SK-N-SH (cell line): ENCODE data around the gene MITD1.

ENCODE experiments used
- CTCF ChIP-seq: fragments of 200-600 bp; sonication (generic); IDR thresholded peaks from 2 replicates; pipeline ENCODE4 v1.6.1; 2017; ENCODE audit warnings: antibody characterized with exemption, mild to moderate bottlenecking, moderate library complexity
- ELF1 ChIP-seq: IDR thresholded peaks from 2 replicates; pipeline ENCODE4 v1.4.0; 2012
- FOSL2 ChIP-seq: IDR thresholded peaks from 2 replicates; pipeline ENCODE4 v1.4.0; 2012; ENCODE audit warnings: low read depth, mild to moderate bottlenecking, moderate library complexity, borderline replicate concordance
- FOXM1 ChIP-seq: IDR thresholded peaks from 2 replicates; pipeline ENCODE4 v1.4.0; 2012; ENCODE audit warnings: low read depth, mild to moderate bottlenecking
- GATA2 ChIP-seq: sonication (generic); formaldehyde crosslinking; IDR thresholded peaks from 2 replicates; pipeline ENCODE4 v1.5.0; 2020; ENCODE audit warnings: mild to moderate bottlenecking, missing genetic modification reagents
- MXI1 ChIP-seq: IDR thresholded peaks from 2 replicates; pipeline ENCODE4 v1.6.1; 2012; ENCODE audit warnings: mild to moderate bottlenecking, low read depth, low read length, improper control_type of control experiment
- NRF1 ChIP-seq: IDR thresholded peaks from 2 replicates; pipeline ENCODE4 v1.6.1; 2012; ENCODE audit warnings: low read depth, mild to moderate bottlenecking, low read length
- RCOR1 ChIP-seq: fragments of 150-350 bp; IDR thresholded peaks from 2 replicates; pipeline ENCODE4 v1.6.1; 2017; ENCODE audit warnings: antibody characterized with exemption, low read length
- REST ChIP-seq: IDR thresholded peaks from 2 replicates; pipeline ENCODE4 v1.6.1; 2012; ENCODE audit warnings: mild to moderate bottlenecking, low read depth, low read length, moderate library complexity
- SMC3 ChIP-seq: IDR thresholded peaks from 2 replicates; pipeline ENCODE4 v1.6.1; 2012; ENCODE audit warnings: low read depth, low read length, improper control_type of control experiment
- TAF1 ChIP-seq: IDR thresholded peaks from 2 replicates; pipeline ENCODE4 v1.6.1; 2012; ENCODE audit warnings: low read depth, mild to moderate bottlenecking, low read length, moderate library complexity, borderline replicate concordance
- USF2 ChIP-seq: fragments of 150-350 bp; IDR thresholded peaks from 2 replicates; pipeline ENCODE4 v1.6.1; 2017; ENCODE audit warnings: antibody characterized with exemption, low read length, low read depth, borderline replicate concordance

GRCh38 chr2:99205491-99205890, 24.6 kb upstream of the MITD1 start:
- TF ChIP-seq ELF1 (no peak), REST (no peak), MXI1 (no peak), FOXM1 (no peak), TAF1 (no peak), RCOR1 (no peak), CTCF (no peak), NRF1 (no peak), SMC3 (no peak), GATA2 (CRISPR knock-in tag) (no peak), FOSL2 (no peak), USF2 (no peak)
